NCI-H2029 (cell line): ENCODE results near the gene PYHIN1.

ENCODE experiments used
- DNase-seq: peaks from one replicate; lab custom pipeline; 2025; lab: John Stamatoyannopoulos, UW

The PYHIN1 gene

GRCh38 chr1:158931055-158931737 lies at the start of gene PYHIN1:
Gene PYHIN1, plus strand, starts transcription at chr1:158931552. Its CDS starts 5,359 bp downstream, at chr1:158936911.
- no peak for DNase-seq

- no peak for DNase-seq
Measured at GRCh38 chr1:158893654-158894053, 37.7 kb upstream of the PYHIN1 start.

GRCh38 chr1:158898722-158899121 lies 32.6 kb upstream of the PYHIN1 start:
- no peak for DNase-seq

- DNase-seq: no peak
Measured at GRCh38 chr1:158901623-158902022, 29.7 kb upstream of the PYHIN1 start.

GRCh38 chr1:158916085-158916484 lies 15.3 kb upstream of the PYHIN1 start:
- DNase-seq: no peak

GRCh38 chr1:158924677-158925076 lies 6.7 kb upstream of the PYHIN1 start:
- DNase-seq: no peak

GRCh38 chr1:158930504-158930903 lies 848 bp upstream of the PYHIN1 start:
- DNase-seq: no peak

GRCh38 chr1:158932171-158932570 lies 819 bp downstream of the PYHIN1 start:
- DNase-seq: no peak

- no peak for DNase-seq
Measured at GRCh38 chr1:158933621-158934020, 2.3 kb downstream of the PYHIN1 start.

GRCh38 chr1:158939180-158939579 lies 7.8 kb downstream of the PYHIN1 start:
- no peak for DNase-seq

- no peak for DNase-seq
Measured at GRCh38 chr1:158941317-158941716, 10.0 kb downstream of the PYHIN1 start.

GRCh38 chr1:158942490-158942889 lies 11.1 kb downstream of the PYHIN1 start:
- no peak for DNase-seq

- DNase-seq: no peak
Measured at GRCh38 chr1:158943059-158943458, 11.7 kb downstream of the PYHIN1 start.

- no peak for DNase-seq
Measured at GRCh38 chr1:158945061-158945460, 13.7 kb downstream of the PYHIN1 start.

GRCh38 chr1:158946785-158947184 lies 15.4 kb downstream of the PYHIN1 start:
- DNase-seq: no peak

- DNase-seq: peak; percentile 83
Measured at GRCh38 chr1:158951956-158952355, 20.6 kb downstream of the PYHIN1 start.

- no peak for DNase-seq
Measured at GRCh38 chr1:158952416-158952815, 21.1 kb downstream of the PYHIN1 start.

GRCh38 chr1:158961178-158961577 lies 29.8 kb downstream of the PYHIN1 start:
- no peak for DNase-seq

GRCh38 chr1:158962983-158963382 lies 31.6 kb downstream of the PYHIN1 start:
- DNase-seq: no peak

- DNase-seq: no peak
Measured at GRCh38 chr1:158969166-158969565, 37.8 kb downstream of the PYHIN1 start.

- no peak for DNase-seq
Measured at GRCh38 chr1:158969855-158970254, 38.5 kb downstream of the PYHIN1 start.

GRCh38 chr1:158972841-158973240 lies 41.5 kb downstream of the PYHIN1 start:
- DNase-seq: no peak

GRCh38 chr1:158976219-158976618 lies 44.9 kb downstream of the PYHIN1 start:
- DNase-seq: no peak

GRCh38 chr1:158978730-158979129 lies 47.4 kb downstream of the PYHIN1 start:
- no peak for DNase-seq
